Activated CD8-positive, alpha-beta memory T cell treated with anti-CD3 and anti-CD28 coated beads, Interleukin-2, amount 50 U/mL, for 4 hours (primary cell): Measurements from ENCODE around the gene TRIM69.
"Not testable (repeated sequence)": the region's sequence is repeated elsewhere in the genome, so short reads cannot be mapped to it uniquely, and the experiment has no call there.

ENCODE experiments used
- DNase-seq: peaks from one replicate; pipeline ENCODE4 v3.0.0-alpha.2; 2020

Gene TRIM69

DNA sequence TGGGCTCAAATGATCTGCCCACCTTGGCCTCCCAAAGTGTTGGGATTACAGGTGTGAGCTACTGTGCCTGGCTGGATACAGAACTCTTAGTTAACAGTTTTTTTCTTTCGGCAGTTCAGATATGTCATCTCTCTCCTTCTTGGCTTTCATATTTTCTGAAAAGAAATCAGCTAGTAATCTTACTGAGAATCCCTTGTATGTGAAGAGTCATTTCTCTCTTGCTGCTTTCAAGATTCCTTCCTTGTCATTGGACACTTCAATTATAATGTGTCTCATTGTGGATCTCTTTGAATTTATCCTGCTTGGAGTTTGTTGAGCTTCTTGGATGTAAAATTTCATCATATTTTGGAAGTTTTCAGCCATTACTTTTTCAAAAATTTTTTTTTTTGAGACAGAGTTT is 17.0 kb downstream of the TRIM69 start:
- DNase-seq = no peak

DNA sequence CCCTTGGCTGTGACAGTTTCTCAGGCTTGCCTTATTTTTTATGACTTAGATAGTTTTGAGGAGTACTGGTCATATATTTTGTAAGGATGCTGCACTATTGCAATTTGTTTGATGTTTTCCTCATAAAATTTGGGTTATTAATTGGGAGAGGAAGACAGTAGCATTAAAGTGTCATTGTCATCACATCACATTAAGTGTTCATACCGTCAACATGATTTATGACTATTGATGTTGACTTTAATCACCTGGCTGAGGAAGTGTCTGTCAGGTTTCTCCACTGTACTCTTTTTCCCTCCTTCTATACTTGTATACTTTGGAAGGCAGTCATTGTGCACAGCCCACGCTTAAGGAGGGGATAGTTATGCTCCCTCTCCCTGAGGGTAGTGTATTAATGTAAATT is 26.9 kb downstream of the TRIM69 start:
- DNase-seq = no peak

DNA sequence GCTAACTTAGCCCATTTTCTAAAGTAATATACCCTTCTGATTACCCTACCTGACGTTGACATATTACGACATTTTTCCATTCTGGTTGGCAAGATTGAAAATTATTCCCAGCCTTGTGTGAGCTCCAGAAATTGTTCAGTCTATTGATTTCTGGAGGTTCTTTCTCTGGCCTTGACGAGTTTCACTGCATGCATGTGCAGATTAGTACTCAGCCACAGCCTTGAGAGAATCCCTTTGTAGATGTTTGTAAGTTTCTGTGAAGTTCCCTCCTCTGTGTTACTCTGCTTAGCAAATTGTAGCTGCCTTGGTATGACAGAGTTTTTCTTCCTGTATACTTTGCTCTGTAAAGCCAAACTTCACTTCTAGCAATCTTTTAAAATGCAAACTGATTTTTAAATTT is 27.5 kb downstream of the TRIM69 start:
- no peak for DNase-seq

DNA sequence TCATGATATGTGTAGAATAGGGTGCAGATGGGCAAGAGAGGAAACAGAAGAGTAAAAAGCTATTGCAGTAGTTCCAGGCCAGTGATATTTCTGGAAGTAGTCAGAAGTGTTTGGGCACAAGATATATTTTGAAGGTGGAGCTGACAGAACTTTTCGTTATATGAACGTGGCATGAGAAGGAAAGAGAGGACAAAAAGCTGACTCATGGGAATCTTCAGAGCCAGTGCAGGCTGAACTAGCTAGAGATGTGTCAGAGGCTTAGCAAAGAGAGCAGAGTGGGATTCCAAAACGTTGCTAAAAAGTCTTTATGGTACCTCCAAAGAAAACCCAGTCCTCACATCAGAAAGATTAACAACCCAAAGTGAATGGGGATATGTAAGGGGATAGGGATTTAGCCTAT is 28.7 kb downstream of the TRIM69 start:
- DNase-seq = no peak

DNA sequence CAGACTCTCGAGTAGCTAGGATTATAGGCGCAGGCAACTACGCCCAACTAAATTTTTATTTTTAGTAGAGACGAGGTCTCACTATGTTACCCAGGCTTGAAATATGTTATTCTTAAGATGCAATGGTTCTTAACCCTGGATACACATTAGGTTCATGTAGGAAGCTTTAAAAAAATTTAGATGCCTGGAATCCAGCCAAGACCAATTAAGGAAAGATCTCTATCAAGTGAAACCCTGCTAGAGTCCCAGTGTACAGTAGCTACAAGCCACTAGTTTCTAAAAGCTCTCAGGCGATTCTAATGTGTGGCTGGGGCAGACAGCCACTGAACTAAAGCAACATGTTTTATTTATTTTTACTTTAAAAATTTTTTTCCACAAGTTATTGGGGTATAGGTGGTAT is 33.2 kb downstream of the TRIM69 start:
- no peak for DNase-seq

DNA sequence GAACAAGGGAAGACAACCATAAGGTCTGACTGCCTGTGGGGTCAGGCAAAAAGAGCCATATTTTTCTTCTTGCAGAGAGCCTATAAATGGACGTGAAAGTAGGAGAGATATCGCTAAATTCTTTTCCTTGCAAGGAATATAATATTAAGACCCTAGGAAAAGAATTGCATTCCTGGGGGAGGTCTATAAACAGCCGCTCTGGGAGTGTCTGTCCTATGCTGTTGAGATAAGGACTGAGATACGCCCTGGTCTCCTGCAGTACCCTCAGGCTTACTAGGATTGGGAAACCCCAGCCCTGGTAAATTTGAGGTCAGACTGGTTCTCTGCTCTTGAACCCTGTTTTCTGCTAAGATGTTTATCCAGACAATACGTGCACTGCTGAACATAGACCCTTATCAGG is 34.4 kb downstream of the TRIM69 start:
- not testable (repeated sequence) for DNase-seq

DNA sequence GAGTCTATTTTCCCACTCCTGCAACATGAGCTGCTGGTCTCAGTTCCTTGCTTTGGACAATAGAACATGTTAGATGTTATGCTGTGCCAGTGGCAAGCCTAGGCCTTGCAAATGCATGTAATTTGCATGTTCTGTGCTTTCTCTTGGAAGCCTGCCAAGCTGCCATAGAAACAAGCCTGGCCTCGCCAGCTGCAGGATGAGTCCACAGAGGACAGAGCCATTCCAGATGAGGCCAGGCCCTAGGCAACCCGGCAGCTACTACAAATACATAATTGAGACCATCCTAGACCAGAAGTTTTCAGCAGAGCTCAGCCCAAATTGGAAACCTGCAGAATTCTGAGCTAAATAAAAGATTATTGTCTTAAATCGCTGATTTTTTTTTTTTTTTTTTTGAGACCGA is 39.6 kb downstream of the TRIM69 start:
- DNase-seq = no peak

DNA sequence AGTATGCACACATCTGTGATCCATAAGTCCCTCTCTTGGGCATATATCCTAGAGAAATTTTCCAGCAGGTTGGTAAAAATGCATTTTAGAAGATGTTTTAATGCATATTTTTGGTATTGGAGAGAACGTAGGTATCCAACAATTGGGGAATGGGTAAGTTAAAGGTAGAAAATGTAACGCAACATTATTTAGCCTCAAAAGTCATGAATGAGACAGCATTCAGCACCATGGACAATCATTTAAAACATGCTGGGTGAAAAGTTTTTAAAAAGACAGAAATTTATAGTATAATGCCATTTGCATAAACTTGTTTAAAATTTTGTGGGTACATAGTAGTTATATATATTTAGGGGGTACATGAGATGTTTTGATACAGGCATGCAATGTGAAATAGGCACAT is 43.4 kb downstream of the TRIM69 start:
- no peak for DNase-seq

DNA sequence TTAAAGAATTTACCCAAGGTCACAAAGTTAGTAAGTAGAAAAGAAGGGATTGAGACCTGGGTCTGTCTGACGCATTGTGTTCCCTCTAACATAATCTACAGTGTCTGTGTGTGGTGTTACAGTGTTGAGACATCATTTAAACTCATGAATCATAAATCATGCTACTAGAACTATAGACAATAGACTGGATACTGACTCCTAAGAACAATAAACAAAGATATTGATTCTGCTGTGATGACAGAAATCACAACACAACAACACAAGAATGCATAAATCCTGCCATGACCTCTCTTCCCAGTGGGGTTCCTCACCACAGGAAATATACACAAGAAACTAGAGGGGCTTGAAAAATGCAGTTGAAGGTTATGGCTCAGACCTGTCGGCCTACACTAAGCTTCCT is 44.3 kb downstream of the TRIM69 start:
- no peak for DNase-seq

DNA sequence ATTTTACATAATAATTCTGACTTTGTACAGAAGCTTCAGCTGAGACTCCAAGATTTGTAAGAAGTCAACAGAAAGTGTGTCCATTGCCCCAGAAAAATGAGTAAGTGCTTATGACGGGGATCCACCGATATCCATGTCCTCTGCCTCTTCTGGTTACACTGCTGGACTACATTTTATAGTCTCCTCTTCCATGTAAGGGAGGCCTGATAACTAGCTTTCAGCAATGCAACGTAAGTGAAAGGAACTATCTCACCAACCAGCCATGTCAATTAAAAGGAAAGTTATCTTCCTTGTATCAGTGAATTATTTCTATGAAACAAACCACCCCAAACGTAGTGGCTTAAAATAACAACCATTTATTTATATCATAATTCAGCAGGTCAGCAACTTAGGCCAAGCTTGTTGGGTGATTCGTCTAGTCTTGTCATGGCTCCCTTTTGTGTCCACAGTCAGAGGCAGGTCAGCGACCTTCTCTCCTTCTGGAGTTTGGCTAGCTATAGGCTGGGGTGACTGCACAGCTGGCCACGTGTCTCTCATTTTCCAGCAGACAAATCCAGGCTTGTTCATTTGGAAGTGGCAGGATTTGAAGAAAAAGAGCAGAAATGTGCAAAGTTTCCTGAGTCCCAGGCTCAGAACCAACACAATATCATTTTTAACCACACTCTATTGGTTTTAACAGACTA is 44.9 kb downstream of the TRIM69 start:
- DNase-seq = no peak

DNA sequence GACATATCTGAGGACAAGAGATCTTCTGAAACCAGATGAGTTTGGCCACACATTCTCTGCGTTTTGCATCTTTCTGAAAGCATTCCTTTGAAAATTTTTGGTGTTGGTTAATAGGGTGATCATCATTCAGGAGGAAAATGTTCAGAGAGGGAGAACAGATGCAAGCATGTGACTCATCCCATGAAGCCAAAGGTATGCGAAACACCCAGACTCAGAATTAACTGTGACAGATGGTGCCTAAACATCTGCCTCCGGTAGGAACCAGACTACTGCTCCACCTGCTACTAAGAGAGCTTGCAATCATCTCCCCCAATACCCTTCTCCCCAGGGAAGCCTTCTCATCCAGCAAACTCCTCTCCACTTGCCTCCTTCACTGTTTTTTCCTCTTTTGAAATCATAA is 46.2 kb downstream of the TRIM69 start:
- DNase-seq = no peak

DNA sequence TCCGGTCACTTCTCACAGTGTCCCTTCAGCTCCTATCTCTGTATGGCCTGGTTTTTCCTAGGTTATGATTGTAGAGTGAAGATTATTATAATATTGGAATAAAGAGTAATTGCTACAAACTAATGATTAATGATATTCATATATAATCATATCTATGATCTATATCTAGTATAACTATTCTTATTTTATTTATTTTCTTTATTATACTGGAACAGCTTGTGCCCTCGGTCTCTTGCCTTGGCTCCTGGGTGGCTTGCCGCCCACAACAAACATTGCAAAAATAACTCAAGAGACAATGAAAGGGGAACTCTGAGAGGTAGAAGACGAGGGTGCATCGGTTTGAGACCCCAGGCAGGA is 48.6 kb downstream of the TRIM69 start:
- not testable (repeated sequence) for DNase-seq

DNA sequence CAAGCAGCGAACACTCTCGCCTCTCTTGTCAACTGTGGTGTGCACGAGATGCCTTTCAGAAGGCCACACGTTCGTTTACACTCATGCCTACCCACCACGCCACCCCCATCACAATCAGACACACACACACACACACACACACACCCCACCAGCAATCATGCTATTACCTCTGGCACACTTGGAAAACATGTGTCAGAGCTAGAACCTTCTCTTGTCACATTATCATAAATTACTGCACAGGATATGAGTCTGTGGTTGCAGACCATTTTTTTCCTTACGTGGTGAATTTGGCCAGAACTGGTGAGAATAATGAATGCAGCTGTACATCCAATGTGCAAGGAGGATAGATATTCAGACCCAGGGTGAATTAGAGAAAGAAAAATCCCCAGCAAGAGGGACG is 52.4 kb downstream of the TRIM69 start:
- peak; percentile 38 for DNase-seq

DNA sequence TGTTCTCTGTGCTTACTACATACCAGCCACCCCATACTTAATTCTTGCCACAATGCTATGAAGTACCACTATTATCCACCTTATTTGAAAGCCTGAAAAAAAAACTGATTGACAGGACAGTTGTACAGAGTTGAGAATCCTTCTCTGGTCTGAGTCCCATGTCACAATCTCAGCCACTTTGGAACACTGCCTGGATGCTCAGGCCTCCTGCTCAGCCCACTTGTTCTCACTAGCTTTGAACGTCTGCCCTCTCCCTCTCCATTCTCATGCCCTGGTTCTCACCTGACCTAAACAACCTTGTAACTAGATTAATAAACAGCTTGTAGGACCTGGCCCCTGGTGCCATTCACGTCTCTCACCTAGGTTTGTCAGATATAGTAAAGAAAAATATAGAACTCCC is 53.9 kb downstream of the TRIM69 start:
- DNase-seq = no peak

DNA sequence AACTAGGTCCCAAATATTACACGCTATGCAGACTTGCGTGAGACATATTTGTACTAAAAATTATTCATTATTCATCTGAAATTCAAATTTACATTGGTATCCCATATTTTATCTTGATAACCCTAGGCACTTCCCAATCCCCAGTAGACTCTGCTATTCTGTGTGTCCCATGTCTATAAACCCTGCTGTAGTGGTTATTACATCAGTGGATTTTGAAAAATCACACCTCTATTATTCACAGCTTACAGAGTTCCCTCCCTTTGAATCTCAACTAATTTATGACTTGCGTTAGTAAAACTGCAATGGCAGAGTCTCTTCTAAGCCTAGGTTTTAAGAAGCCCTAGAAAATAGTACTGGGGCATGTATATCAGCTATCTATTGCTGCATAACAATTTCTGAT is 54.3 kb downstream of the TRIM69 start:
- no peak for DNase-seq

DNA sequence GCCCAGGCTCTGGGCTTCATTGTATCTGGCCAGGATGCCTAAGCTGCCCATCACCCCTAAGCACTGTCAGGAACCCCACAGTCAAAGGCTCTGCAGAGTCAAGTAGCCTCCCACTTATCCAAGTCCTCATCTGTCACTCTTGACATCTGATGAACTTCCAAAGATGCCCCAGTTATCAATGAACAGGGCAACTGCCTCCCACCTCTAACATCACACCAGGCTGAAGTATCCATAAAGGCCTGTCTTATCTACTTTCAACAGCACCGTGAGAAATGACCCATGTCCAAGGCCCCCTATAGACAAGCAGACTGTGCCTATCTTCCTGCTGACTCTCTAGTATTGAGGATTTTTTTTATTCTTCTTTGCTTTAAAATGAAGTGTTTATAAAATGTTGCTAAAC is 56.4 kb downstream of the TRIM69 start:
- DNase-seq = no peak

DNA sequence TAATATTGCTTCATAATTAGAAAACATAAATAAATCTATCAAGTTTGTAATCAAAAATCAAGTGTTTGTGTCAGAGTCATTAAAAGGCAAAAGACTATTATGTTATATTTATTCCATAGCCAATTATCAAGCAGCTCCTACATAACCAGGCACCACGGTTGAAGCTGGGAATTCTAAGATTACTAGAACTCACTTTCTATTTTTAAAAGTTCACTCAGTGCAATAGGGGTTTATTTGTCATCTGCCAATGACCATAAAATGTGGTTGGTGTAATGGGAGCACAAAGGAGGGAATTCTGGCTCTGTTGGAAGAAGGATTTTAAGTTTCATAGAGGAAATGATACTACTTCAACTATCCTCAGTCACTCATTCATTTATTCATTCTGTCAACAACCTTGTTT is 57.7 kb downstream of the TRIM69 start:
- DNase-seq = no peak

DNA sequence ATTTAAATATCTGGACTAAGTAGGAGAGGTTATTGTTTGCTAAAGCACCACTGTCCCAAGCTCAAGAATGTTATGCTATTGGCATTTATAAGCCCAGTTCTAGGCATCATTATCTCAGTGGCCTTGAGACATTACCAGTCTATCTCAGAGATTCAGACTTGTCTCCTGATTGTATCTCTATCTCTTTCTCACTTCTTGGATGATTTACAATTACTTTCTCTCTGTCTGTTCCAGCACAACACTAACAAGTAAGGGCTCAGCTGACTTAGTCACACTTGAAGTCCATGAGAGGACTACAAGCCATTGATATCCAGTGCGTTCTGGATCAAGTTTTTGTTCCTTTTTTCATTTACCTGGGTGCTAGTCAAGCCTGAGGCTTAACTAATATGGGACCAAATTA is 60.2 kb downstream of the TRIM69 start:
- no peak for DNase-seq

DNA sequence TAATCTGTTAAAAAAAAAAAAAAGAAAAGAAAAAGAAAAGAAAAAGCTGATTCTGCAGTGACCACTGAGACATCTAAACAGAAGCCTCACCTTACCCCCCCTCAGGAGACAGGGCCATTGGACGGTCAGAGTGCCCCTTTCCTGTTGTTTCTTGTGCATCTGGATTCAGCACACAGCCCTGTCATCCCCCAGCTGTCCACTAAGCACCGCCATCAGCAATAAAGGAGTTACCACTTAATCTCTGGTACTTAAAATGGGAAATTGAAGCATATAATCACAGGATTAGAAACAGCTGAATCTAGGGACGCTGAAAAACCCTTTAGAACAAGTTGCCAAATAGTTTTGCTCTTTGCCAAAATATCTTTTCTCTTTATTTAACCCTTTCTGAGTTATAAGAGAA is 62.5 kb downstream of the TRIM69 start:
- DNase-seq = no peak

DNA sequence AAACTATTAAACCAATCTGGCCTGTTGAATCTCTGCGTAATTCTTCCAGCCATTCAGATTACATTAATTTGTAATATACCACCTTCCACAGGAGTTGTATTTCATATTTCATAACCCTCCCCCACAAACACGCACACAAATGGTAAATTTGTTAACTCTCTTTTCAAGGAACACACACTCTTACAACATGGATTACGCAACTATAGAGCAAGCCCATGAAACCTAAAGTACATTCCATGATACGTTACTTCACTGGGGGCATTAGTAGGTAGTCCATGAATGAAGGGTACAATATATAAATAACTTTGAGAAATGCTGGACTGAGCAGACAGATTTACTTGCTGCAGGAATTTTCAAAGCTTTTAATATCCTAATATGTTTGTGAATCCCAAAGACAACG is 65.0 kb downstream of the TRIM69 start:
- no peak for DNase-seq

DNA sequence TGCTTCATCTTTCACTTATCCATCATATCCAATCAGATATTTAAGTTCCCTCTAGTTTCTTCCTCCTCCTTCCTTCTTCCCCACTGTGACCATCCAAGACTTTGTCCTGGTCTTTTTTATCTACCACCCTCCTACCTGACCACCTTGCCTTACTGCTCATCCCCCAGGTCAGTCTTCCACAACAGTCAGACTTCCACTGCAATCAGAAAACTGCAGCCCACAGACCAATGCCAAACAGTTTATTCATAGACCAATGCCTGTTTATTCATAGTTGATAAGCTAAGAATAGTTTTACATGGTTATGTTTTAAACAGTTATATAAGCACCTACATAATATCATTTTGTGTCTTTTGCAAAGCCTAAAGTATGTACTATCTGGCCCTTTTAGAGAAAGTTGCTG is 65.5 kb downstream of the TRIM69 start:
- DNase-seq = no peak

DNA sequence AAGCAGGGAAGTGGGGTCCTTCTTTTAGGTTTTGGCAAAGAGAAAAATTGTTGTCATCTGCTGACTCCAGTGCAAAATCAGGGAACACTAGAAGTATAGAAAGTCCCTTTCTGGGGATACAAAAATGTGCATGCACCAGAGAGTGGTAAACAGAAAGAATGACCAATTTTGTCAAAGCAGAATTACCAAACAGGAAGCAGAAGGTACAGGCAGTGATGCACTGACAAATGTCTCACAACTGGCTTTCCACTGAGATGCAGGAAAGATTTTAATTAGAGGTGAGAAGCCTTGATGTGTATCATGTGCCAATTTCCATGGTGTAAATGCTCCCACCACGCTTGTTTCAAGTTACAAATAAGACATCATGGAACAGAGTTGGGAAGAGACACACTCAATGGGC is 66.0 kb downstream of the TRIM69 start:
- DNase-seq = no peak

DNA sequence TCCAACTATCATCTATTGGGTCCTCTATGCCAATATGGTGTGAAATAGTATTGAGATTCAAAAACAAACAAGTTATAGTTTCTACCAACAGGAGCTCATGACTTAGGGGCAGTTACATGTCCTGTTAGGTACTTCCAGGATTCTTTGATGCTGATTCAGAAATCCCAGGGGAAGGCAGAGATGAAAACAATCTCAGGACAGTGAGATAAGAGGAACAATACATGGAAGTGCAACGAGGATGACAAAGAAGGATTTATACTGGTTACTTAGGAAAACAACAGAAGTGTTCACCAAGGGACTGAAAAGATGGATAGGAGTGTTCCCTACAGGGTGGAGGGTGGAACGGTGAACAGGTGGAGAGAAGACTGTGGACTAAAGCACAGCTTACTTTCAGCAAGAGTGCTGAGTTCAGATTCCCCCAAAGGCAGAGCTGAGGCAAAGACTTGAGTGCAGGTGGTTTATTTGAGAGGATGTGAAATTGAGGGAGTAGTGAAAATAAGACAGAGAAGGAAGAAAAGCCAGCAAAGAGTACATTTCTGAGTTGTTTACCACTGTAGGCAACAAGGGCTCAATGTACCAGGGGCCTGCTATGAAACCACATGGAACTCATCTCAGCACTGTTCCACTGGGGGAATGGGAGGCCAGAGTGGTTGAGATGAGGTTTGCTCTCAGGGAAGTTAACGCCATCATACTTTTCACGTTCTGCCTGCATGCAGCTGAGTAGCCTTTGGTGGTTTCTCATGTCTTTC is 68.1 kb downstream of the TRIM69 start:
- no peak for DNase-seq

DNA sequence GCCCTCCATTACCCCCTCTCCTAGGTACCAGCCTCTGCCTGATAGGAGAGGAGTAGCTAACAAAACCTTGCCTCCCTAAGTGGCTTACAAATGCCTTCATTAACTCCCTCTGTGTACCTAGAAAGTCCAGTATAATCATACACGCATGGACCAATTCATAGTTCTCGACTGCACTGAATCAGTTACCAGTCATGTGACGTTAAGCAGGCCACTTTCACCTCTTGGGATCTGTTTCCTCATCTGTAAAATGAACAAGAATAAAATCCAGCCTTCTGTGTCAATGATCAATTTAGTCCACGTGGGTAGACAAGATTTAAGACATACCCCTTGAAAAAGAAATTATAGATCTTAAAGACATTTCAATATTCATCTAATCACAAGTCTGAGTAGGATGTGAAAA is 72.2 kb downstream of the TRIM69 start:
- DNase-seq = no peak

DNA sequence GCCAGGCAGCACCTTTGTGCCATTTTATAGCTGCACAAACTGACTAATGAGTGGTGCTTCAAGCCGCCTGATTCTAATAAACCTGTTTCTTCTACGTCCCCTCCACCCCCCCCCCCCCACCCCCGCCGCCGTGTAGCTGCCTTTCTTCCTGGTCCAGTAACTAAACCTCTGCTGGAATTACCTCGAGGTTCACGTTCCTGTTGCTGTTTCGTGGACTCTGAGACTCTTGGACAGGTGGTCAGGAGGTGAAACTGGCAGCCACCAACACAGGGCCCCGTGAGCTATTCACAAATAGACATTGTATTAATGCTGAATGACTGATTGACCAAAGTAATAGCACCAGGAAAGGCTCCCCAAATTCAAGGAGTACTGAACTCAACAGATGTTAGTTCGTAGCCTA is 73.9 kb downstream of the TRIM69 start:
- DNase-seq = no peak
